ENCODE measurements around the gene LEPR.
"Not testable (repeated sequence)": the region's sequence is repeated elsewhere in the genome, so short reads cannot be mapped to it uniquely, and the experiment has no call there.

Gene LEPR

GRCh38 chr1:65459397-65459768 is 38.9 kb downstream of the LEPR start:
- peak; percentile 33 for DNase-seq (ENCODE audit: low read depth, low spot score)
- Histone ChIP-seq H3K4me3 (ENCODE audit: insufficient read length, low read depth) (no peak overlapping the region), H3K27me3 (ENCODE audit: insufficient read depth, insufficient read length) (no peaks in the 10 kb centered on the region), H3K36me3 (ENCODE audit: insufficient read depth, insufficient read length, low read length) (no peaks in the 10 kb centered on the region), H3K4me1 (ENCODE audit: insufficient read depth, insufficient read length) (peaks cover 2% of the 10 kb centered on the region), H3K9ac (ENCODE audit: insufficient read length, low read depth) (no peak overlapping the region), H3K9me3 (ENCODE audit: insufficient read depth, low read length) (peaks cover 19% of the 10 kb centered on the region)
- no peak for TF ChIP-seq ZNF274 (IDR thresholded peaks at IDR 0.05; ENCODE audit: low read depth, low read length)
- no peak for TF ChIP-seq SUZ12 (IDR thresholded peaks at IDR 0.05; ENCODE audit: extremely low read depth, insufficient read depth, insufficient read length)
- TF ChIP-seq YY1 (IDR thresholded peaks at IDR 0.05; ENCODE audit: insufficient read depth, insufficient read length): no peak

GRCh38 chr1:65465837-65466236 is 45.4 kb downstream of the LEPR start:
- DNase-seq (ENCODE audit: low read depth, low spot score); H3K9ac ChIP-seq (ENCODE audit: insufficient read length, low read depth); H3K27me3 ChIP-seq (ENCODE audit: insufficient read depth, insufficient read length); H3K36me3 ChIP-seq (ENCODE audit: insufficient read depth, insufficient read length, low read length); H3K4me1 ChIP-seq (ENCODE audit: insufficient read depth, insufficient read length); H3K4me3 ChIP-seq (ENCODE audit: insufficient read length, low read depth); H3K9me3 ChIP-seq (ENCODE audit: insufficient read depth, low read length): not testable (repeated sequence)

GRCh38 chr1:65467536-65467935 is 47.1 kb downstream of the LEPR start:
- DNase-seq (ENCODE audit: low read depth, low spot score): peak; percentile 95
- Histone ChIP-seq H3K9ac (ENCODE audit: insufficient read length, low read depth) (no peak overlapping the region), H3K36me3 (ENCODE audit: insufficient read depth, insufficient read length, low read length) (no peaks in the 10 kb centered on the region), H3K9me3 (ENCODE audit: insufficient read depth, low read length) (no peaks in the 10 kb centered on the region), H3K27me3 (ENCODE audit: insufficient read depth, insufficient read length) (no peaks in the 10 kb centered on the region), H3K4me1 (ENCODE audit: insufficient read depth, insufficient read length) (peaks cover 5% of the 10 kb centered on the region), H3K4me3 (ENCODE audit: insufficient read length, low read depth) (no peak overlapping the region)
- TF ChIP-seq ZNF274 (IDR thresholded peaks at IDR 0.05; ENCODE audit: low read depth, low read length) (no peak), SUZ12 (IDR thresholded peaks at IDR 0.05; ENCODE audit: extremely low read depth, insufficient read depth, insufficient read length) (no peak), YY1 (IDR thresholded peaks at IDR 0.05; ENCODE audit: insufficient read depth, insufficient read length) (no peak)

- no peak overlapping the region for H3K4me3 ChIP-seq (ENCODE audit: insufficient read length, low read depth)
- H3K4me1 ChIP-seq (ENCODE audit: insufficient read depth, insufficient read length): peaks cover 5% of the 10 kb centered on the region
- no peak overlapping the region for H3K9ac ChIP-seq (ENCODE audit: insufficient read length, low read depth)
- no peaks in the 10 kb centered on the region for H3K27me3 ChIP-seq (ENCODE audit: insufficient read depth, insufficient read length)
- no peak for DNase-seq (ENCODE audit: low read depth, low spot score)
- H3K9me3 ChIP-seq (ENCODE audit: insufficient read depth, low read length): no peaks in the 10 kb centered on the region
- no peak for TF ChIP-seq YY1 (IDR thresholded peaks at IDR 0.05; ENCODE audit: insufficient read depth, insufficient read length)
- TF ChIP-seq SUZ12 (IDR thresholded peaks at IDR 0.05; ENCODE audit: extremely low read depth, insufficient read depth, insufficient read length): no peak
- no peaks in the 10 kb centered on the region for H3K36me3 ChIP-seq (ENCODE audit: insufficient read depth, insufficient read length, low read length)
These were observed 48.8 kb downstream of the LEPR start for GRCh38 chr1:65469126-65469888.

GRCh38 chr1:65469889-65470340 is 49.4 kb downstream of the LEPR start:
- Histone ChIP-seq H3K4me1 (ENCODE audit: insufficient read depth, insufficient read length) (peaks cover 5% of the 10 kb centered on the region), H3K4me3 (ENCODE audit: insufficient read length, low read depth) (no peak overlapping the region), H3K36me3 (ENCODE audit: insufficient read depth, insufficient read length, low read length) (no peaks in the 10 kb centered on the region), H3K9me3 (ENCODE audit: insufficient read depth, low read length) (no peaks in the 10 kb centered on the region), H3K9ac (ENCODE audit: insufficient read length, low read depth) (no peak overlapping the region), H3K27me3 (ENCODE audit: insufficient read depth, insufficient read length) (no peaks in the 10 kb centered on the region)
- TF ChIP-seq ZNF274 (IDR thresholded peaks at IDR 0.05; ENCODE audit: low read depth, low read length) (no peak), YY1 (IDR thresholded peaks at IDR 0.05; ENCODE audit: insufficient read depth, insufficient read length) (no peak), SUZ12 (IDR thresholded peaks at IDR 0.05; ENCODE audit: extremely low read depth, insufficient read depth, insufficient read length) (no peak)
- DNase-seq (ENCODE audit: low read depth, low spot score): no peak
